ENCODE results near the gene HPS4.
"Not testable (repeated sequence)": the region's sequence is repeated elsewhere in the genome, so short reads cannot be mapped to it uniquely, and the experiment has no call there.

HPS4 gene

DNA sequence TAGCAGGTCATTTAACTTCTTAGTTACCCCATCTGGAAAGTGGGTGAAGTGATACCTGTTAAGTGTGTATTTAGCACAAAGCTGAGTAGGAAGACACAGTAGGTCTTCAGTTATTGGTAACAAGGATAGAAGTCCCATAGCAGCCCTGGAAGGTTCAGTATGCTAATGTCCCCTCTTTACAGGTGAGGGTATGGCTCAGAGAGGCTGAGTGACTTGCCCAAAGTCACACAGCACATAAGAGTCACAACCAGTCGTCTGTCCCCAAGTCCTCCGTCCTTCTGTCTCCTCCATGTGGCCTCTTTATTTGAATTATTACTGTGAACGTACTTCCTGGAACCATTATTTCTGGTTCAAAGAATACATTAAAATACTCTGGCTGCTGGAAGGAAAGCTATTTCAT, 44.0 kb downstream of the HPS4 start:
- no peak for FAIRE-seq

DNA sequence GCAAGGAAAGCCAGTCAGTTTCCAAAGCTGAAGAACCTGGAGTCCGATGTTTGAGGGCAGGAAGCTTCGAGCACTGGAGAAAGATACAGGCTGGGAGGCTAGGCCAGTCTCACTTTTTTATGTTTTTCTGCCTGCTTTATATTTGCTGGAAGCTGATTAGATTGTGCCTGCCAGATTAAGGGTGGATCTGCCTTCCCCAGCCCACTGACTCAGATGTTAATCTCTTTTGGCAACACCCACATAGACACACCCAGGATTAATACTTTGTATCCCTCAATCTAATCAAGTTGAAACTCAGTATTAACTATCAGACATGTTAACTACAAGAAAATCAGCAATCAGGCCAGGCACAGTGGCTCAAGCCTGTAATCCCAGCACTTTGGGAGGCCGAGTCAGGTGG, 44.8 kb downstream of the HPS4 start:
- FAIRE-seq: not testable (repeated sequence)

DNA sequence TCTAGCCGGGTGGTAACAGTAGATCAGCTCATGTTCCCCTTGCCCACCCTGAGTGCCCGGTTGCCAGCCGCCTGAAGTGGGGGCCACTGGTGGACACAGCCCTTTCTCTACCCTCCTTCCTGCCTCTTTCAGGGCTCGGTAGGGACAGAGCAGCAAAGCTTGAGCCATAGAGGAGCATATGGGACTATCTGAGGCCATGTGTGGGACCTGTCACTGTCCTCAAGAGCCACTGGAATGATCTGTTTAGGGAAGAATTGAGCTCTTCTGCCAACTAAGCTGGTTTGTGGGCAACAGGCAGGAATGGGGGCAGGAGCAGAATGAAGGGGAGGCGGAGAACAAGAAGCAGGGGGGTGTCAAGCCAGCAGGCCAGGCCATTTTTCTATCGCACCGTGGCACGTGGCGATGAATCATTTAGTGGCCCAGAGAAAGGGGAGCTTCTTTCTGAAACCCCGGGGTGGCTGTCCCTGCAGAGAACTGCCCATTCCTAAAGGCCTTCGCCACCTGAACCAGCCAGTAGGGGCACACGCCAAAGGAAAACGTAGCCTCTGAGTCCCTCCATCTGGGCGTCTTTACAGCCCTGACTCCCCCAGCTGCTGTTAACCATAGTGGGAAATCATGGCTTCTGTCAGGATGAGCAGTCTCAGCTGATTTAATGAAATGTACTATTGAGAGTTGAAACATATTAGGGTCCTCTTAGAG, 45.7 kb downstream of the HPS4 start:
- FAIRE-seq: no peak

- FAIRE-seq: no peak
Observed at GRCh38 chr22:26436903-26437515, 46.6 kb downstream of the HPS4 start.

GRCh38 chr22:26435327-26436093, 48.1 kb downstream of the HPS4 start:
- no peak for FAIRE-seq

DNA sequence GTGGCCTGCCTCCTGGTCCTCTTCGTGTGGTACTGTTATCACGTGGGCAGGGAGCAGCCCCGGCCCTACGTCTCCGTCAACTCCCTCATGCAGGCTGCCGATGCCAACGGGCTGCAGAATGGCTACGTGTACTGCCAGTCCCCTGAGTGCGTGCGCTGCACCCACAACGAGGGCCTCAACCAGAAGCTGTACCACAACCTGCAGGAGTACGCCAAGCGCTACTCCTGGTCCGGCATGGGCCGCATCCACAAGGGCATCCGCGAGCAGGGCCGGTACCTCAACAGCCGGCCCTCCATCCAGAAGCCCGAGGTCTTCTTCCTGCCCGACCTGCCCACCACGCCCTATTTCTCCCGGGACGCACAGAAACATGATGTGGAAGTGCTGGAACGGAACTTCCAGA, 49.8 kb downstream of the HPS4 start:
- no peak for FAIRE-seq

- FAIRE-seq: no peak
Observed at GRCh38 chr22:26432619-26433311, 50.8 kb downstream of the HPS4 start.

DNA sequence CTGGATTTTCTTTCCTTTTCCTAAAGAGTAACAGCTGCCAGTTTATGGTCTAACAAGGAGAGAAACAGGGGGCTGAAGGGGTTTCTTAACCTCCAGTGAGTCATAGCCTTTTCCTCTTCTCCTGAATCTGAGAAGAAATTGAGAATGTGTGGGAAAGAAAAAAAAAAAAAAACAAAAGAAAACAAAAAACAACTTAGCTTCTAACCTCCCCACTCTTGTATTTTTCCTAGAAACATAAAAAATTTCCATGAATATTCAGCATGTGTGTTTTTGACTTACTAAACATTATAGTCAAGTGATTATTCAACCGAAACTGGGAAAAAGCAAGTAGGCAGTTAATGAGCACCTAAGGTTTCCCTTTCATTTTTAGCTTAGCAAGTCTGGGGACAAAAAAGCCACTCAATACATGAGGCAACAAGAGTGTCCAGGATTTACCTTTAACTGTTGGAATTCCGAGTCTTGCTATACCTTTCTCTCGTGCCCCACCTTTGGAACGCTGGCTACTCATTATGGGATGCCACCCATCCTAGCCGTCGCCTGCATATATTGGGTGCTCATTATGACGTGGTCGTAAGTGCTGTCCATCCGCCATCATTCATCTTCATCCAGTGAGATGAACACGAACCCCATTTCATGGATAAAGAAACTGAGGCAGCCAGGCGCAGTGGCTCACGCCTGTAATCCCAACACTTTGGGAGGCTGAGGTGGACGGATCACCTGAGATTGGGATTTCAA, 52.2 kb downstream of the HPS4 start:
- FAIRE-seq: no peak

DNA sequence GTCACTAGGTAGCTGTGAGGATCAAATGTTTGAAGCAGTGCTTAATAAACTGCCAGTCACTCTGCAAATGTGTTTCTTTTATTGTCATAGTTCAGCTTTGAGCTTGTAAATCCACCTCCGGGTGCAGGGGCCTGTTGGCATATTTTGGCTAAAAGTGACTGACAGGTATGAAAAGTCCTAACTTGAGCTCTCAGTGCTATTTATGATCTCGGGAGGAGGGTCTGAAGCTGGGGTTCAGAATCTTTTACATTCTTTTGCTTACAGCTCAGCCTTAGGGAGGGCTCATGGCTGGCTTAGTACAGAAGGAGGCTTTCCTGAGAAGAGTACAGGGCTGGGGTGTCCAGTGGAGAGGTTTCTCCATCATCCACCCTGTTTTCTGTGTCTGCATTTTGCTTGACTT, 53.0 kb downstream of the HPS4 start:
- no peak for FAIRE-seq

GRCh38 chr22:26429458-26430286, 53.9 kb downstream of the HPS4 start:
- FAIRE-seq: no peak

DNA sequence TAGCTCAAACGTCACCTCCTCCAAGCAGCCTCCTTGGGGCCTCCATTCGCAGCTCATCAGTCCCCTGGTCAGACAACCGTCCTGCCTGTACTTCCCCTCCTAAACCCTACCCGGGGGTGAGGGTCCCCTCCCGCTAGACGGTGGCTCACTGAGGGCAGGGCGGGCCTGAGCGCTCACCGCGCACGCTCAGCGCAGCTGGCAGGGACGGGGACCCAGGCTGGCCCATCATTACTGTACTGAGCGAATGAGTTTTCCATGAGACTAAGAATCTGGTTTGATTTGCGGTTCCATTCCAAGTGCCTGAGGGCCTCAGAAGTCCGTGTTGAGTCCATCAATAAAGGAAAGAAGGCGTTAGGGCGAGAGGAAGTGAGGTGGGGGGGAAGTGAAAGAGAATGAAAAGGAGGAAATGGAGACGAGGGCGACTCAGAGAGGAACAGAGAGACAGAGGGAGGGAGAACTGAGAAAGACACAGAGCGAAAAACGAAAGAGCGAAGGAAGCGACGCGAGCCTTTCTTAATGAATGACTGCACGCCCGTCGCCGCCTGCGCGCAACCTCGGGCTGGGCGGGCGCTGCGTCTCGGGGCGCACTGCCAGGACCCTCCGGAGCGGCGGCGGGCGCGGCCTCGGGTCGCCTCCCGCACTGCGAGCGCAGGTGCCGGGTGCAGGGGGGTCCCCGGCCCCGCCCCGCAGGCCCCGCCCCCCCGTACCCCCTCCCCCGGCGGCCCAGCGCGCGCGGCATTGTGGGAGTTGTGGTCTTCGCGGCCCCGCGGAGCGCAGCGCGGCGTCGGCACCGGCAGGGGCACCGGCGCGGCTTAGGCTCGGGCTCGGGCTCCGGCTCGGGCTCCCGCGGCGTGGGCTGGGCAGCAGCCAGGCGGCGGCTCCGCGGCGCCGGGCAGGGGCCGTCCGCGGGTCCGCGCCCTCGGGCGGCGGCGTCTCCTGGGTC, 54.8 kb downstream of the HPS4 start, which contains the start of gene ASPHD2:
Gene ASPHD2 (plus strand): TSS at position 746 of the 943 bp plus-strand sequence. CDS start 4,356 bp downstream, outside the sequence.
- FAIRE-seq: no peak

GRCh38 chr22:26426924-26427323, 56.7 kb downstream of the HPS4 start:
- no peak for FAIRE-seq

GRCh38 chr22:26418620-26419019, 65.0 kb downstream of the HPS4 start:
- FAIRE-seq: no peak

DNA sequence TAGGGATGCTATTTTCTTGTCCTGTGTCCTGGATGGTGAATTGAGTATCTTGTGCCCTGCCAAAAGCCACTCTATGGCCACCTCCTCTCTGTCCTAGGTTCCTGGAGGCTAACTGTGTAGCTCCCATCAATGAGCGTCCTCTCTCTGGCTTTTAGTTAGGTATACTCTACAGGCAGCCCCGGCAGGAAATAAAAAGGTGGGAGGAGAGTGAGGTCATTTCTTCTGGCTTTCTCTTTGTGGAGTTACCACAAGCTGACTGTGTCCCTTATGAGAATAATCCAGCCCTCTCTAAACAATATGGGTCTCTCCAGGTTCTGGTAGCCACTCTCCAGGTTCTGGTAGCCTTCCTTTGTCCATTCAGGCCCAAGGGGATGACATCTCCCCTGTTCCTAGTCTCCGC, 66.2 kb downstream of the HPS4 start:
- no peak for FAIRE-seq

- FAIRE-seq: no peak
Observed at GRCh38 chr22:26416670-26417276, 66.8 kb downstream of the HPS4 start.

- no peak for FAIRE-seq
Observed at GRCh38 chr22:26416256-26416655, 67.3 kb downstream of the HPS4 start.

GRCh38 chr22:26414347-26414746, 69.2 kb downstream of the HPS4 start:
- no peak for FAIRE-seq

- FAIRE-seq: no peak
Observed at GRCh38 chr22:26410386-26410785, 73.2 kb downstream of the HPS4 start.

DNA sequence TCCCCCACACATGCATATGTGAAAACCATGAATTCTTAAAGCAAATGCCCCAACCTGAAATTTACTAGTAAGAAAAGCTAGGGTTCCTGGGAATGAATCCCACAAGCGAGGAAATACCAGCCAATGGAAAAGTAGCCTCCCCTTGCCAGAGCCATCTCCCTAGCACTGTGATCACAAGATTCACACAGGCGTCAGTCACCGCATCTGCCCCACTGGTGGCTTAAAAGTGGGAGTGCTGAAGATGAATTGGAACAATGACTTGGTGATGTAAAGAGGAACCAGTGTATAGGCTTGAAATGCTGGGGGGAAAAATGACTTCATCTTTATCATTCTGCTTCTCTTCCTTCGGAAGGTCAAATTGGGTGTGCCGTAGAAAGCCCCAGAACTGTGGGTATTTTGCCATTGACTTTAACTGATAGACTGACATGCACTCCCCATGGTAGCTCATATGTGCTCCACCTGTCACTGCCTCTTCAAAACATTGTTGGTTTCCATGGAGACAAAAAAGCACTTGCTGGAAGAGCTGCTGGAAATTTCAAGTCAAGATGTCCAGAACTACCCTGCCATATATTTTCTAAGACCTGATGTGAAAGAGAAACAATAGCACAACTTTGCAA, 73.8 kb downstream of the HPS4 start:
- FAIRE-seq: no peak
